ENCODE measurements around the gene DUSP9.
"Not testable (repeated sequence)": the region's sequence is repeated elsewhere in the genome, so short reads cannot be mapped to it uniquely, and the experiment has no call there.

DUSP9 gene

GRCh38 chrX:153669901-153670731 lies 23.1 kb downstream of the DUSP9 start:
- peaks cover 10% of the 10 kb centered on the region for H3K4me1 Mint-ChIP-seq
- peaks cover 11% of the 10 kb centered on the region for H3K27me3 Mint-ChIP-seq
- H3K4me3 Mint-ChIP-seq, result no peak overlapping the region
- no peak overlapping the region for H3K27ac Mint-ChIP-seq
- no peaks in the 10 kb centered on the region for H3K9me3 Mint-ChIP-seq
- no peaks in the 10 kb centered on the region for H3K36me3 Mint-ChIP-seq

DNA sequence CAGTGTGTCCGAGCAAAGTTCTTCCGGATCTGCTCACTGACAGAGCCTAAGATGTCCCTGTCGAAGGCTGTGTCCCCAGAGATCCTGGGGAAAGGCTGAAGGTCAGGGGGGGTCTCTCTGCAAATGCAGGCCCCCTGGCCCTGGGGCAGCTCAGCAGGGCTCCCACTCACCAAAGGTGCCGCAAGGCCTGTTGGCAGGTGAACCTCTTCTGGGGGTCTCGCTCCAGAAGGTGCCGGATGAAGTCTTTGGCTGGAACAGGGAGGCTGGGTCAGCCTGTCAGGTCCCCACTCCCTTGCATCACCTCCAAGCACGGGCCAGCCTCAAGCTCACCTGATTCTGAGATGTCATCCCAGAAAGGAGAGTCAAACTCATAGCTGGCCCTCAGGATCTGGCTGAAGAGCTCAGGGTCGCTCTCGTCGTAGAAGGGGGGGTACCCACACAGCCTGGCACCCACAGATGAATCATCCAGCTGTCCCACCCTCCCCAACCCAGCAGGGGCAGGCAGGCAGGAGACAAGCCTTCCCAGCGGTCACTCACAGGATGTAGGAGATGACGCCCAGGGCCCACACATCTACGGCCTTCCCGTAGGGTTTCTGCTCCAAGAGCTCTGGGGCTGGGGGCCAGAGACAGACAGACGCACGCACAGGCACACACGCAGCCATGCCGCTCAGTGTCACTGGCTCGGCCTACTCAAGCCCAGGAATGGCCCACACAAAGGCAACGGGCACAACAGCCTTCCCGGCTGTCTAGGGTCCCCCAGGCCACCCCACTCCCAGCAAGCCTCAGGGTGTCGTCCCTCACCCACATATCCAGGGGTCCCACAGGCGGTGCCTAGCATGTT lies 24.0 kb downstream of the DUSP9 start:
- peaks cover 12% of the 10 kb centered on the region for H3K27me3 Mint-ChIP-seq
- no peaks in the 10 kb centered on the region for H3K9me3 Mint-ChIP-seq
- H3K4me1 Mint-ChIP-seq, result peaks cover 10% of the 10 kb centered on the region
- no peaks in the 10 kb centered on the region for H3K36me3 Mint-ChIP-seq
- H3K4me3 Mint-ChIP-seq, result no peak overlapping the region
- no peak overlapping the region for H3K27ac Mint-ChIP-seq

DNA sequence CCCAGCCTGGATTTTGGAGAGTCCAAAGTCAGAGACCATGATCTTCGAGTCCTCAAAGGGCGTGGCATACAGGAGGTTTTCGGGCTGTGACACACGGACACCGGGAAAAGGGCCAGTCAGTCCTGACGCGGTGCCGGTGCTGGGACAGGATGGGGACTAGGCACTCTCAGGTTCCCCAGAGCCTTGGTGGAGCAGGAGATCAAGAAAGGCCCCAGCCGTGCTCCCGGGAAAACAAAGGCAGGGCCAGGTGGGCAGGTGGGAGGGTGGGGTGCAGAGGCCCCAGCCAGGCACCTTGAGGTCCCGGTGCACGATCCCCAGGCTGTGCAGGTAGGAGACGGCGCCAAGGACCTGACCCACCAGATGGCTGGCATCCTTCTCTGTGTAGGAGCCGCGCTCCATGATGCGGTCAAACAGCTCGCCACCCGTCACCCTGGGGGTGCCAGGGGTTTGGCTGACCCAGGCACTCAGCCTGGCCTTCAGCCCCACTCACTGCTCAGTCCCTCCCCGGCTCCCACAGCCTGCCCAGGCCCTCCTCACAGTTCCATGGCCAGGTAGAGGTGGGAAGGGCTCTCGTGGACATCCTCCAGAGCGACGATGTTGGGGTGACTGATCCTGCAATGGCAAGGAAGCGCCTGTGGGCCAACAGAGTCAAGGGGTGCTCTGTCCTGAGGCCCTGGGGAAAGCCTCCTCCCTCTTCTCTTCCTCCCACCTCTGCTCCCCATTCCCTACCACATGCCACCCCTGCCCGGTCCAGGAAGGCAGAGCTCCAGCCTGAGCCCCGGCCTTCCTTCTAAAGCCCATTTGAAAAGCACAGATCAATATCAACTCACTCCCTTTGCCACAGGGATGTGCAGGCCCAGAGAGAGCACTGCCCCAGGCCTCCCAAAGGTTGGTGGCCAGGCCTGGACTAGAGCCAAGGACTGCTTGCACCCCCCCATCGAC lies 24.9 kb downstream of the DUSP9 start:
- Mint-ChIP-seq H3K4me1 (peaks cover 10% of the 10 kb centered on the region), H3K4me3 (no peak overlapping the region), H3K27ac (no peak overlapping the region), H3K27me3 (peaks cover 12% of the 10 kb centered on the region), H3K36me3 (no peaks in the 10 kb centered on the region), H3K9me3 (no peaks in the 10 kb centered on the region)

GRCh38 chrX:153672531-153673427 lies 25.8 kb downstream of the DUSP9 start:
- no peaks in the 10 kb centered on the region for H3K36me3 Mint-ChIP-seq
- no peaks in the 10 kb centered on the region for H3K9me3 Mint-ChIP-seq
- peak overlapping the region; percentile 57 for H3K4me3 Mint-ChIP-seq
- peaks cover 8% of the 10 kb centered on the region for H3K4me1 Mint-ChIP-seq
- peak overlapping the region; percentile 41 for H3K27ac Mint-ChIP-seq
- H3K27me3 Mint-ChIP-seq, result peaks cover 10% of the 10 kb centered on the region

- H3K27me3 Mint-ChIP-seq, result peaks cover 10% of the 10 kb centered on the region
- H3K36me3 Mint-ChIP-seq, result no peaks in the 10 kb centered on the region
- H3K4me1 Mint-ChIP-seq, result peaks cover 4% of the 10 kb centered on the region
- H3K9me3 Mint-ChIP-seq, result no peaks in the 10 kb centered on the region
- peak within 1 kb of the TSS; percentile 79 for H3K27ac Mint-ChIP-seq
- peak within 1 kb of the TSS; percentile 57 for H3K4me3 Mint-ChIP-seq
These were observed 26.6 kb downstream of the DUSP9 start, which contains the start of gene PNCK for GRCh38 chrX:153673428-153674218. PNCK (minus strand) TSS chrX:153673813; CDS start chrX:153673076, 737 bp downstream.

- H3K4me1 Mint-ChIP-seq, result peaks cover 4% of the 10 kb centered on the region
- H3K27ac Mint-ChIP-seq, result peak overlapping the region; percentile 79
- H3K27me3 Mint-ChIP-seq, result peaks cover 10% of the 10 kb centered on the region
- H3K4me3 Mint-ChIP-seq, result peak overlapping the region; percentile 51
- H3K9me3 Mint-ChIP-seq, result no peaks in the 10 kb centered on the region
- H3K36me3 Mint-ChIP-seq, result no peaks in the 10 kb centered on the region
These were observed 27.3 kb downstream of the DUSP9 start for GRCh38 chrX:153674219-153674851.

DNA sequence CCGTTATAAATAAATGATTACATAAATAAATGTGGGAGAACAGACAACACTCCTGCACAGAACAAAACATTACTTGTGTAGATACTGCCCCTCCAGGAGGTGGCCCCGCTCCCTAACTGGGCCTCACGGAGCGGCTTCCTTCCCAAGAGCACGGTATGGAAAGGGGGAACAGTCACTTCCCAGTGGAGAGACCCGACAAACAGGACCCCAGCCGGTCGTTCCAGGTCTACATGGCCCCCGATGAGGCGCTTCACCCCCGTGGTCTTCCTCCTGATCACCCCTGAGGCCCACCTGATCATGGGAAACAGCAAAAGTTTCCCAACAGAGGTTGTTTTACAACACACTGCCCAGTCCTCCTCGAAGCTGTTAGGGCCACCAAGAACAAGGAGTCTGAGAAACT lies 34.2 kb downstream of the DUSP9 start:
- Mint-ChIP-seq H3K9me3 (no peaks in the 10 kb centered on the region), H3K4me3 (no peak overlapping the region), H3K27me3 (no peaks in the 10 kb centered on the region), H3K27ac (no peak overlapping the region), H3K4me1 (no peaks in the 10 kb centered on the region), H3K36me3 (no peaks in the 10 kb centered on the region)

GRCh38 chrX:153683486-153683885 lies 36.5 kb downstream of the DUSP9 start:
- not testable (repeated sequence) for H3K9me3 Mint-ChIP-seq

DNA sequence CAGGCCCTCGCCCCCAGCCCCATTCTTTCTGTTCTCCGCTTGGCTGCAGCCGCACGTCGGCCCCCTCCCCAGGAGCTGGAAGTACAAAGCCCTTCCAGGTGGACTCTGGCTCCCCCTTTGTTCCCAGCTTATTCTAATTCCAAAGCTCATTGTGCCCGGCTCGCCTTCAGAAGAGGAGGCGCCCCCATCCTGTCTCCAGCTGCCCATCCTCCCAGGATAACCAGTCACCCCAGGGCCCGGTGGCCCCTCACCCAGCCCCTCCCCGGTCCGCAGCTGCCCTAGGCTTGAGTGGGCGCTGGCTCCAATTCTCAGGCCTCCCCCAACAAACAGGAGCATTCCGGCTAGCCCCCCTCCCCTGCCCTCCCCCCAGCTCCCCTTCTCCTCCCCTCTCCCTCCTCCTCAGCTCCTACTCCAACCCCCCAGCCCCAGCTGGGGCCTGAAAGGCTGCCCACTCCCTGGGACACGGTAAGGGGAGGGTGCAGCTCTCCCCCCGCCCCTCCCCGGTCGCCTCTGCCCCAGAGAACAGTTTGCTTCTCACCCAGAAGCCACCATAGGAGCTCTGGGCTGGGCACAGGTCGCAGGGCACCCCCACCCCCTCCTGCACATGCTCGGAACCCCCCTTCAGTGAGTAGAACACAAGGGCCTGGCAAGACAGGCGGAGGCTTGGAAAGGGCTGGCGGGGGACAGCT lies 37.6 kb downstream of the DUSP9 start:
- no peaks in the 10 kb centered on the region for H3K9me3 Mint-ChIP-seq
- no peak overlapping the region for H3K27ac Mint-ChIP-seq
- H3K4me1 Mint-ChIP-seq, result no peaks in the 10 kb centered on the region
- H3K36me3 Mint-ChIP-seq, result no peaks in the 10 kb centered on the region
- H3K27me3 Mint-ChIP-seq, result peaks cover 2% of the 10 kb centered on the region
- no peak overlapping the region for H3K4me3 Mint-ChIP-seq

More at GRCh38 chrX:153683486-153683885, 36.5 kb downstream of the DUSP9 start:
- not testable (repeated sequence) for H3K36me3 Mint-ChIP-seq, H3K4me1 Mint-ChIP-seq, H3K27me3 Mint-ChIP-seq, H3K27ac Mint-ChIP-seq, H3K4me3 Mint-ChIP-seq

GRCh38 chrX:153685156-153685536 lies 38.1 kb downstream of the DUSP9 start:
- Mint-ChIP-seq H3K9me3 (no peaks in the 10 kb centered on the region), H3K27ac (no peak overlapping the region), H3K4me1 (no peaks in the 10 kb centered on the region), H3K27me3 (peaks cover 2% of the 10 kb centered on the region), H3K36me3 (no peaks in the 10 kb centered on the region), H3K4me3 (no peak overlapping the region)

GRCh38 chrX:153685751-153686696 lies 39.0 kb downstream of the DUSP9 start:
- no peaks in the 10 kb centered on the region for H3K9me3 Mint-ChIP-seq
- H3K36me3 Mint-ChIP-seq, result no peaks in the 10 kb centered on the region
- no peak overlapping the region for H3K4me3 Mint-ChIP-seq
- H3K4me1 Mint-ChIP-seq, result no peaks in the 10 kb centered on the region
- no peak overlapping the region for H3K27ac Mint-ChIP-seq
- peaks cover 2% of the 10 kb centered on the region for H3K27me3 Mint-ChIP-seq

DNA sequence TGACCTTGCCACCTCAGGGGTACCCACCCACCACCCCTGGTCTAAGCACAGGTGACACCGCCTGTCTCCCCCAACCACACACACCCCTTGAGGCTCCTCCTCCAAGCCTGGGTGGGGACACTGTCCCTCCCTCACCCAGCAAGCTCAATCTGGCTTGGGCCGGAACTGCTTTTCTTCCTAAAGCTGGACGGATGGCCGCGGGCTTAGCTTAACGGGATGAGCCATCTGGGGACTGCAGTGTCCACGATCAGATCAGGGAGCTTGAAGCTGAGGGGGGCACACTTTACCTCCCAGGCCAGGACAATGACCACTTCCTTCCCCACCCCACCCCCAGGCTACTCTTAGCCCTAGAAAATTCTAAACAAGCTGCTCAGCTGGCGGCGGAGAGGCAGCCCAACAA lies 39.7 kb downstream of the DUSP9 start:
- peaks cover 2% of the 10 kb centered on the region for H3K27me3 Mint-ChIP-seq
- H3K9me3 Mint-ChIP-seq, result no peaks in the 10 kb centered on the region
- H3K36me3 Mint-ChIP-seq, result no peaks in the 10 kb centered on the region
- no peak overlapping the region for H3K27ac Mint-ChIP-seq
- no peak overlapping the region for H3K4me3 Mint-ChIP-seq
- no peaks in the 10 kb centered on the region for H3K4me1 Mint-ChIP-seq
